ENCODE results near the gene AGBL4.

GRCh38 chr1:48851638-48852037 lies 1172.1 kb downstream of the AGBL4 start:
- TF ChIP-seq POLR2A (IDR thresholded peaks at IDR 0.05) = no peak
- no peak for TF ChIP-seq CTCF (IDR thresholded peaks at IDR 0.05)
